ENCODE results near the gene CYP1A2.
"Not testable (repeated sequence)": the region's sequence is repeated elsewhere in the genome, so short reads cannot be mapped to it uniquely, and the experiment has no call there.

The CYP1A2 gene

GRCh38 chr15:74775132-74775562 is 26.5 kb downstream of the CYP1A2 start:
- in situ Hi-C loops (cut with HindIII; ENCODE audit: low sequenced_read_pairs), result loop anchor here (10.0 kb wide), 1 partner anchor 400 kb away; no protein-coding TSS in a partner anchor

DNA sequence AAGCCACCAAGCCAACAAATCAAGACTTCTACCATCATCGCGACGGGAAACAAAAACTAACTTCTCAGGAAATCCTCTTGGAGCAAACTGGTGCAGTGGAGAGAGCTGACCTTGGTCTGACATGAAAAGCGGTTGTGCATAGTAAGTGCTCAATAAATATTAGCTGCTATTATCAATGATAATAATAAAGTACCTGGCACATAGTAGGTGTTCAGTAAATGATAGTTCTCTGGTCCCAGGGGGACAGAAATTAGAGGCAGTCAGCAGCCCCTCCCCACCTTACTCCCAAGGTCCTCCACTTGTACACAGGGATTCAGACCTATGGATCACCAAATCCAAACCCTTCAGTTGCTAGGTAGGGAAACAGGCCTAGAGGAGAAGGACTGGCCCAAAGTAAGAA is 27.2 kb downstream of the CYP1A2 start:
- in situ Hi-C loops (cut with HindIII; ENCODE audit: low sequenced_read_pairs), result loop anchor here (10.0 kb wide), 1 partner anchor 401 kb away; no protein-coding TSS in a partner anchor

DNA sequence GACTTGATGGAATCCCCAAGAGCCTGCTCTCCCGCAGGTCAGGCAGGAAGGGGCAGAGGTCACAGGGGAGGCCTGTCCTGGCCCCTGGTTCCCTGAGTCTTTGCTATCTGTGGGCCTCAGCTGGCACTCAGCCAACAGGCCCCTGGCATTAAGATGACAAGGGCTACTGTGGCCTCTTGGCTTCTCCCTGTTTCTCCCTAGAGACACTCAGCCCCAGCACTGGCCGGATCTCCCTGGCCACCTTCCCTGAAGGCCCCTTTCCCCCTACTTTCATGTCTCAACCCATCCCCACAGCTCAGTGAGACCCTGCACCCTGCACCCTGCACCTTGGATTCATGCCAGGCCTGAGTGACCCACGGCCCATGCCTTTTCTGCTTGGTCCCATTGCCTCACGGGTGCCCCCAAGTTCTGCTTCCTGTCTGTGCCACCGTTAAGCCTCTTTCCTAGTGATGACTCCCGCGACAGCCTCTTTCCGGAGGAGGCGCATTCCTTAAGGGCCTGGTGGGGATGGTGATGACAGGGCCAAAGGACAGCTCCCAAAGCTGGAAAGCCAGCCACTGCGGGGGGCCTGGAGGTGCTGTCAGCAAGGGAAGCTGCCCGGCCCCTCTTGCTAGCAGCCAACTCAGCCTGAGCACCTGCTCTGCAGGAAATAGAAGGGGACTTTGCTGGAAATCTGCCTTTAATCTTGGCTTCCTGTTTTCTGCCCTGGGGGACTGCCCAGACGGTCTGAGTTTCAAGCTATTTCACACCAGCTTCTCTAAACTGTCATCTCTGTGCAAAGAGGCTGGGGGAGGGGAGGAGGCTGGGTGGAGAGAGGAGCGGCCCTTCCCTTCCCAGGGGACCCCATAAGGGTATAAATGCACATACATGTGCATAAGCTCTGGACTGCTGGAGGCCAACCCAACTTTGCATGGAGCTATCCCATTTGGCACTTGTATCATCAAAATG is 28.4 kb downstream of the CYP1A2 start:
- in situ Hi-C loops (cut with HindIII; ENCODE audit: low sequenced_read_pairs), result loop anchor here (10.0 kb wide), 1 partner anchor 402 kb away; no protein-coding TSS in a partner anchor

DNA sequence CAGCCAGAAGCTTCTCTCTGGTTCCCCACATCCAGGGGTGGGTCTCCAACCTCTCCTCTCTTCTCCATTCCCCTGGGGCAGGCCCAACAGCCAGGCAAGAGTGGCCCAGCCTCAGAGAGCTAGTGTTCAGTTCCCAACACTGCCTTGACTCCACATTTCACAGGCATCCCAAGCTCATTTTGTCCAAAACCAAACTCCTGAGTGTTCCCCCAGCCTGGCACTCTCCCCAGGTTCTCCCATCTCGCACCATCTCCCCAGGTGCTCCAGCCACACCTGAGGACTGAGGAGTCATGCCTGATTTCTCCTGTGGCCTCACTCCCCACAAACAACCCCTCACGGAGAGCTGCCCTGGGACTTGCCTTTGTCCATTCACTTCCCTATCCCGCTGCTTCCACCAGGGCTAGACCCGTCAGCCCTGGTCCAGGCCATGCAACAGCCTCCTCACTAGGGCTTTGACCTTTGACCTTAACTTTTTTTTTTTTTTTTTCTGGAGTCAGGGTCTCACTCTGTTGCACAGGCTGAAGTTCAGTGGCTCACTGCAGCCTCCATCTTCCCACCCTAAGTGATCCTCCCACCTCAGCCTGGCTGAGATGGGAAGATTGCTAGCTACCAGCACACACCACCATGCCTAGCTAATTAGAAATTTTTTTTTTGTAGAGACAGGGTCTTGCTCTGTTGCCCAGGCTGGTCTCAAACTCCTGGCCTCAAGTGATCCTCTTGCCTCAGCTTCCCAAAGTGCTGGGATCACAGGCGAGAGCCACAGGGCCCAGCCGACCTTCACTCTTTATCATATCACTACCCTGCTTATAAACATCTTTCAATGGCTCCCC is 29.3 kb downstream of the CYP1A2 start:
- in situ Hi-C loops (cut with HindIII; ENCODE audit: low sequenced_read_pairs), result loop anchor here (10.0 kb wide), 1 partner anchor 403 kb away; no protein-coding TSS in a partner anchor

DNA sequence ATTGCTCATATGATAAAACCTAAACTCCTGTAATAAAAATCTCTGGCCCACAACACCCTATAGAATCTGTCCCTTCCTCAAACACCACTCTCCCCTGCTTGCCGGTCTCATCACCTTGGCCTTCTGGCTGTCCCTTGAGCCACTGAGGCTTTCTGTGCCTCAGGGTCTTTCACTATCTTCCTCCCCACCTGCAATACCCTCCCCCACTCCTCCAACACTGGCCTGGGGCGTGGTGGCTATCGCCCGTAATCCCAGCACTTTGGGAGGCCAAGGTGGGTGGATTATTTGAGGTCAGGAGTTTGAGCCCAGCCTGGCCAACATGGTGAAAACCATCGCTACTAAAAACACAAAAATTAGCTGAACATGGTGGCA is 29.9 kb downstream of the CYP1A2 start:
- in situ Hi-C loops (cut with HindIII; ENCODE audit: low sequenced_read_pairs), result loop anchor here (10.0 kb wide), 1 partner anchor 404 kb away; no protein-coding TSS in a partner anchor

GRCh38 chr15:74779162-74779648 is 30.6 kb downstream of the CYP1A2 start:
- in situ Hi-C loops (cut with HindIII; ENCODE audit: low sequenced_read_pairs), result loop anchor here (10.0 kb wide), 1 partner anchor 404 kb away; no protein-coding TSS in a partner anchor

DNA sequence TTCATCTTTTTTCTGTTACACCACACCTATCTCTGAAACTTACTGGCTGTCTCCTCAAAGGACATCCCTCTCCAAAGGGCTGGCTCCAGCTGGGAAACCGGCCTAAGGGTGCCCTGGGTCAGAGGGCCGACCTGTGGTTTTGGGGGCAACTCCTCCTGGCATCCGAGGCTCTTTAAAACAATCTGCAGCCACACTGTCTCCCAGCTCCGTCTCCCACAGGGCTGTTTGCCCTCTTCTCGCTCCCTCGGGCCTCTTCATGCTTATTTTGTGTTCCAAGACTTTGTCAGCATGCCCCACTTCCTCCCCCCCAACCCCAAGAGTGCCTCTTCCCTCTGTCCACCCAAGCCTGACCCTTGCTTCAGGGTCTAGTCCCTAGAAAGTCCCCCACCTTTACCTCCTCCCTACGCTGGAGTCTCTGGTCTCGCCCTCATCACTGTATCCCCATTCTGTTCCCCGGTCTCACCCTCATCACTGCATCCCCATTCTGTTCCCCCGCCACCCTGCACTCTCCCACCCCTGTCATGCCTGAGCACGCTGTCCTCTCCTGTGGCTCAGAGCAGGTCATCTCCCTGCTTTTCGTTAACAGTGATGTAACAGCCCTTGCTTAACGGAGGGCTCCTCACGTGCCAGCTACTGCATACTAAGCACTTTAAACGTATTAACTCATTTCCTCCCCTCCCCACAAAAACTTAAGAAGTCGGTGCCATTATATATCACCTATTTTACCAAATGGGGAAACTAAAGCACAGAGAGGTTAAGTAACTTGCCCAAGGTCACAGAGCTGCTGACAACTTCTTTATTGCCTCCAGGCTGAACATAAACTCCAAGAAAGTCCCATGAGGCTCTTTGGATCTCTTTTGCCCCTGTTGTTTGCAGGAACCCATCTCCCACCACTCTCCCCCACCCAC is 32.1 kb downstream of the CYP1A2 start:
- in situ Hi-C loops (cut with HindIII; ENCODE audit: low sequenced_read_pairs), result no loop called here

DNA sequence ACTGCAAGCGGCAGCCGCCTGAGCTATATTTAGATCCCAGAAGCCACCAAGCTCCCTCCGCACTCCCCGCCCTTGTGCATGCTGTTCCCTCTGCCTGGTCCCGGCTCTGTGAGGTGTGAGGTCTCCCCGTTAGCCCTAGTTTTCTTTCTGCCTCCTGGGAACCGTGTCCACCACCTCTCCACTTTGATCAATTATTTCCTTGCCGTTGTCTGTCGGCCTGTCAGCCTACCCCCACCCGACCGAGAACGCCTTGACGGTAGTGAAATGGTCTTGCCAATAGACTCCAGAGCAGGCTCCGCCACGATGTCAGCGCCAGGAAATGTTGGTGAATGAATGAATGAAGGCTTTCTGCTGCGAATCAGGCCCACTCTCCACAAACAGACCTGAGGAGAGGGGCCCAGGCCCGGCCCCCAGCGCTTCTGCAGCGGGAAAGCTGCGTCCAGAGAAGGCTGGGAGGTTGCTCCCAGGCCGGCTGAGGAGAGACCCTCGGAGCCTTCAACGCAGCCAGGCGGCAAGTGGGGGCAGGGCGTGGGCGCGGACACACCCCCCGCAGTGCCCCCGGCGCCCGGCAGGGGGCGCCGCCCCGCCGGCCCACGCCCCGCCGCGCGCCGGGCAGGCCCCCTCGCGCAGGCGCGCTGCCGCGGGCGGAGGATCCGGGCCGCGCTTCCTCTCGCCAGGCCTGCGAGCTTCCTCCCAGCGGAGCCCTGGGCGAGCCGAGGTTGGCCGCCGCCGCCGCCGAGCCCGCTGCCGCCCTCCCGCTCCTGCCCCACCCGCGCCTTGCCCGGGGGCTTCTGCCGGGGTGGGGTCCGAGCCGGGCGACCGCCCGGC is 33.0 kb downstream of the CYP1A2 start, which contains the start of gene CSK:
Gene CSK, plus strand, starts transcription at position 650 of the 828 bp plus-strand sequence. CDS start 16,218 bp downstream, outside the sequence.
- in situ Hi-C loops (cut with HindIII; ENCODE audit: low sequenced_read_pairs), result no loop called here

DNA sequence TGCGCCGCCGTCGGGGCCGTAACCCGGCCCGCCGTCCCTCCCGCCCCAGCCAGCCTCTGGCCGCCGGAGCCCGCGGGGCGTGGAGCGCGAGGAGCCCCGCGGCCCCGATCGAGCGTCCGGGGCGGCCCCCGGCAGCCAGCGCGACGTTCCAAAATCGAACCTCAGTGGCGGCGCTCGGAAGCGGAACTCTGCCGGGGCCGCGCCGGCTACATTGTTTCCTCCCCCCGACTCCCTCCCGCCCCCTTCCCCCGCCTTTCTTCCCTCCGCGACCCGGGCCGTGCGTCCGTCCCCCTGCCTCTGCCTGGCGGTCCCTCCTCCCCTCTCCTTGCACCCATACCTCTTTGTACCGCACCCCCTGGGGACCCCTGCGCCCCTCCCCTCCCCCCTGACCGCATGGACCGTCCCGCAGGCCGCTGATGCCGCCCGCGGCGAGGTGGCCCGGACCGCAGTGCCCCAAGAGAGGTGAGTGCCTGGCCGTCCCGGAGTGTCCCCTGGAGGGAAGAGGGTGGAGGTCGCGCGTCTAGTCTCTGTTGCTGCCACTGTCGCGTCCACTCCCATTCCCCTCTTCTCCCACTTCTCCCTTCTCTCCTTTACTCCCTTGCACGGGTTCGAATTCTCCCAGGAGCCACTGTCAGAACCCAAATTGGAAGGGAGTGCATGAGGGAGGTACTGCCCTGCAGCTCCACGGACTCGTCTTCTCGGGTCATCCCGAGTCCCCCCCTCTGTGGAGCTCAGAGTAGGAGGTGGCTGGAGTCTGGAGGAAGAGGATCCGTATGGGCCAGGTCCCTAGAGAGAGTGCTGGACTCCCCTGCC is 33.8 kb downstream of the CYP1A2 start:
- in situ Hi-C loops (cut with HindIII; ENCODE audit: low sequenced_read_pairs), result no loop called here

DNA sequence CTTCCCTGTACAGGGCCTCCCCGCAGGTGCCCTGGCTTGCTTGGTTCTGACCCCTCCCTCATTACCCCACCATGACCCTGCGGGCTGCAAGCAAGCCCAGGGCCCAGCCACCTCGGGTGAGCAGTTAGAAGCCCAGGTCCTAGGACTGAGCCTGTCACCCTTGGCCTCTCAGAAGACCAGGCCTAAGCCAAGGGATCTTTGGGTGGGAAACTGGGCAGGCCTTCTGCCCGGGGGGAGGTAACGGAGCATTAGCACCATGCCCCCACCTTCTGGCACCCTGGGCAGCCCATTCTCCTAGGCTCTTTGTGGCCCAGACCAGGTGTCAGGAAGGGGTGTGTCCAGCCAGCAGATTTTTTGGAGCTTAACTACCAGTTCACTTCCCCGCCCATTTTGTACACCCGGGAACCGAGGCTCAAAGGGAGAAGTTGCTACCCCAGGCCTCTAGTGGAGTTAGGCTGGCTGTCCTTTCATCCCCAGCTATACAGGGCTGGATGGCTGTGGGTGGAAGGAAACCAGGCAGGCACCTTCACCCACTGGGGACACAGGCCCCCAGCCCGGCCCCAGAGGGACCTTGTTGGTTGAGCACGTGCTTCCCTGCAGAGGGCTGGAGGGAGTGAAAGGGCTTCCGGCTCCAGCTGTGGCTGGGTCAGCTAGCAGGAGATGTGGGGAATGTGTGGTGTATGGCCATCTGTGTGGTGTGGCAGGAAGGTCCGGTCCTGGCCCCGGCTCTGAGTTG is 34.6 kb downstream of the CYP1A2 start:
- in situ Hi-C loops (cut with HindIII; ENCODE audit: low sequenced_read_pairs), result no loop called here

GRCh38 chr15:74783808-74784175 is 35.1 kb downstream of the CYP1A2 start:
- in situ Hi-C loops (cut with HindIII; ENCODE audit: low sequenced_read_pairs), result no loop called here

- in situ Hi-C loops (cut with HindIII; ENCODE audit: low sequenced_read_pairs), result no loop called here
These were observed 36.0 kb downstream of the CYP1A2 start for GRCh38 chr15:74784426-74785193.

DNA sequence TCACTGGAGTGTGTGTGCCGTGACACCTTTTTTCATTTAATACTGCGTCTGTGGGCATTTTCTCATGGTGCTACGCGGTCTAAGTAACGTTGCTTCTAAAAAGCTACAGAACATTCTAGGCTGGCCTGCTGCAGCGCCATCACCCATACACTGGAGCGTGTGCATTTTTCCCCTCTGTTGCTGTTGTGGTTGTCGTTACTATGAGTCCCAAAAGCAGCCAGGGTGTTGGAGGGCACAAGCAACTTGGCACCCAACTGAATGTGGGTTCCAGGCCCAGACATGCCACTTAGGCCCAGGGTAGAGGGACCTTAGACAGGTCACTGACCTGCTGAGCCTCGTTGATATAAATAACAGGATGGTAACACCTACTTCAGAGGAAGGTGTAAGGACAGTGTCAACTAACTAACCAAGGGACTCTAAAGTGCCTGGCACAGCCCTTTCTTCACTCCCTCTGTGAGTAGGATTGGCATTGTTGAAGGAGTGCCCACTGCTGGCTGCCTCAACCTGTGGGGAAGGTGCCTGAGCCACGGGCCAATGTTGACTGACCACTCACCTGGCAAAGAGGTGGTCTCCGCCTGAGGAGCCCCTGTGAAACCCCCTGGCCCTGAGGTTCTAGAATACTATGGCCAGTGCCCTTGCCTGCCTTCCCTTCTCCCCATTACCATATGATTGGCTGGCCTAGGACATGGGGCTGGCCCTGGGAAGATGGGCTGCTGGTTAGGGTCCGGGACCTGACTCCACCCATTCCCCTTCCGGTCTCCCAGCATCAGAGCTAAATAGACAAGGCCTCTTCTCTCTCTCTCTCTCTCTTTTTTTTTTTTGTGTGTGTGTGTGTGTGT is 36.8 kb downstream of the CYP1A2 start:
- in situ Hi-C loops (cut with HindIII; ENCODE audit: low sequenced_read_pairs), result no loop called here

GRCh38 chr15:74786081-74786480 is 37.4 kb downstream of the CYP1A2 start:
- in situ Hi-C loops (cut with HindIII; ENCODE audit: low sequenced_read_pairs), result not testable (repeated sequence)

DNA sequence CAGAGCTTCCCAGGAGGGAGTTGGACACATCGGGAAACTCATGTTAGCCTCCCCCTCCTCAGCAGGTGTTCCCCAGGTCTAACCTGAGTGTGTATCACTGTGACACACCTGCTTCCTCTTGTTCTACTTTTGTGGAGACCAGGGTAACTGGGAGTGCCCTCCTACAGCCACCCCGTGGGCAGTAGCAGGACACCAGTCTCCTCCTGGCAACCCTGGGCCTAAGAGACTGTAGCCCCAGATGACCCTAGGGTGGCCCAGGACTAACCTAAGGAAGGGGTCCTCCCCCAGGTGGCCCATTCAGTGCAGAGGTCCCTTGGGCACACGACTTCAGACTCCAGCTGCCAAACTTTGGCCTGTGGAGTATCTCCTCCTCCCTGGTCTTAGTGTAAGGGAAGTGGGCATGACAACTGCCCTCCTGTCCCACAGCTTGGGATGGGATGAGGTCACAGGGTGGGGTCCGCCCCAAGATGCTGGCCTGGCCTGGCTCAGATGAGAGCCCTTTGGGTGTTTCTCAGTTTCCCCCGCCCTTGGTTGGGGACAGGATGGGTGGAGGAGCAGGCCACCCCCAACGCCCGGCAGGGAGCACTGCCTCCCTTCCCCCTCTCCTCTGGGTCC is 38.0 kb downstream of the CYP1A2 start:
- in situ Hi-C loops (cut with HindIII; ENCODE audit: low sequenced_read_pairs), result no loop called here
